ENCODE results near the gene SEH1L. TPM values are rescaled to one million over a fixed set of nuclear protein-coding genes. Genes with fewer than 3 reads are reported as not detected.
A peak's percentile ranks its signal among the peaks of the same experiment; 100 is the strongest.

SEH1L gene
- total and polyA plus RNA-seq, 10 of the 15 experiments (the other 5 are each of a cell fraction or from before 2014, with no cell fraction given), result 27.5 to 109 (median 52.8) TPM

GRCh38 chr18:12990967-12991820 is 43.4 kb downstream of the SEH1L start, which contains the start of gene CEP192 (continued):
- TF ChIP-seq ZBTB11 (CRISPR knock-in tag; IDR thresholded peaks at IDR 0.05) (no peak), RCOR1 (conservative IDR thresholded peaks at IDR 0.05; ENCODE audit: low read depth, low read length) (0 out of 2 replicates have a peak, but pooled peaks have one; percentile 74), POU2F2 (IDR thresholded peaks at IDR 0.05; ENCODE audit: borderline replicate concordance, low read depth, low read length) (peak; percentile 47; the same call in 1 of the 3 replicates), CREM (IDR thresholded peaks at IDR 0.05; ENCODE audit: low read depth) (peak; percentile 45; the same call in 1 of the 2 replicates), TAF1 (IDR thresholded peaks at IDR 0.05; ENCODE audit: borderline replicate concordance, low read depth, low read length) (peak; percentile 69; the same call in 1 of the 2 replicates), IRF5 (IDR thresholded peaks at IDR 0.05; ENCODE audit: borderline replicate concordance) (no peak), NRF1 (conservative IDR thresholded peaks at IDR 0.05; ENCODE audit: low read depth, low read length) (peak; percentile 61), YY1 (IDR thresholded peaks at IDR 0.05; ENCODE audit: low read depth, low read length) (peak; percentile 75), CHD2 (IDR thresholded peaks at IDR 0.05; ENCODE audit: borderline replicate concordance, low read depth, low read length) (peak; percentile 86; the same call in 1 of the 2 replicates), STAT3 (IDR thresholded peaks at IDR 0.05; ENCODE audit: low read depth, low read length) (no peak), NR2C1 (IDR thresholded peaks at IDR 0.05) (0 out of 2 replicates have a peak, but pooled peaks have one; percentile 24), EGR1 (IDR thresholded peaks at IDR 0.05; ENCODE audit: borderline replicate concordance in 1 of 2, low read depth in 2 of 2, low read length in 2 of 2) (peak in 1 of 2 experiments; percentile 78; a peak in 2 of 3 replicates), PAX5 (IDR thresholded peaks at IDR 0.05; ENCODE audit: borderline replicate concordance, low read depth, low read length) (no peak), USF1 (IDR thresholded peaks at IDR 0.05; ENCODE audit: borderline replicate concordance, extremely low read length, insufficient read depth, low read depth, low read length) (peak; percentile 54), MYC (IDR thresholded peaks at IDR 0.05; ENCODE audit: insufficient read depth, insufficient read length, insufficient replicate concordance, low read length, severe bottlenecking) (peak; percentile 86), CBFB (IDR thresholded peaks at IDR 0.05; ENCODE audit: low read depth) (peak; percentile 64), SKIL (IDR thresholded peaks at IDR 0.05; ENCODE audit: low read depth, poor library complexity, severe bottlenecking) (no peak), NR2F1 (conservative IDR thresholded peaks at IDR 0.05) (peak; percentile 63), MEF2B (IDR thresholded peaks at IDR 0.05; ENCODE audit: partially characterized antibody, poor library complexity, severe bottlenecking) (no peak), MTA2 (IDR thresholded peaks at IDR 0.05; ENCODE audit: low read depth) (no peak), SMARCA5 (IDR thresholded peaks at IDR 0.05) (0 out of 2 replicates have a peak, but pooled peaks have one; percentile 48)
